SU-DHL-6 (cell line): ENCODE measurements around the gene LRRC28.
"Not testable (repeated sequence)": the region's sequence is repeated elsewhere in the genome, so short reads cannot be mapped to it uniquely, and the experiment has no call there.

ENCODE experiments used
- H2AFZ ChIP-seq: fragments of 200-600 bp; sonication (generic); 2 replicates; pipeline ENCODE4 v1.6.1; 2014; ENCODE audit warnings: low read depth, mild to moderate bottlenecking, moderate library complexity, mixed read lengths, antibody characterized with exemption, low read length; ENCODE audit not compliant: severe bottlenecking
- H3F3A ChIP-seq: fragments of 200-600 bp; shearing (Covaris generic); 2 replicates; pipeline ENCODE4 v1.6.0; 2016; ENCODE audit warnings: antibody characterized with exemption, mild to moderate bottlenecking; ENCODE audit not compliant: insufficient read depth
- H3K27ac ChIP-seq: fragments of 200-600 bp; sonication (generic); 2 replicates; pipeline ENCODE4 v1.5.1; 2016; ENCODE audit warnings: low read depth, mild to moderate bottlenecking, low read length, moderate library complexity, mixed read lengths
- H3K27me3 ChIP-seq: fragments of 200-600 bp; sonication (generic), shearing (Covaris generic); 2 replicates; pipeline ENCODE4 v1.6.0; 2014; ENCODE audit warnings: mild to moderate bottlenecking, low read length
- H3K36me3 ChIP-seq: fragments of 200-600 bp; sonication (generic); 2 replicates; pipeline ENCODE4 v1.6.1; 2014; ENCODE audit warnings: mild to moderate bottlenecking, low read length, mixed read lengths
- H3K4me2 ChIP-seq: fragments of 300-600, 200-600 bp; shearing (Covaris generic), sonication (generic); 2 replicates; pipeline ENCODE4 v1.6.0; 2014; ENCODE audit warnings: low read length, low read depth, mild to moderate bottlenecking; ENCODE audit not compliant: poor library complexity, severe bottlenecking
- H3K4me3 ChIP-seq: fragments of 200-600 bp; sonication (generic); 2 replicates; pipeline ENCODE4 v1.5.1; 2014; ENCODE audit warnings: antibody characterized with exemption, low read length, mild to moderate bottlenecking, mixed read lengths; ENCODE audit not compliant: insufficient read depth, poor library complexity, severe bottlenecking
- H3K79me2 ChIP-seq: fragments of 200-600 bp; sonication (generic); 2 replicates; pipeline ENCODE4 v1.6.1; 2014; ENCODE audit warnings: mild to moderate bottlenecking, low read length, moderate library complexity; ENCODE audit not compliant: insufficient read depth
- H3K9ac ChIP-seq: fragments of 200-600 bp; sonication (generic); 2 replicates; pipeline ENCODE4 v1.7.0; 2014; ENCODE audit warnings: mild to moderate bottlenecking, low read length
- H3K9me2 ChIP-seq: fragments of 200-600 bp; sonication (generic); replicated peaks from 2 replicates; pipeline ENCODE4 v1.6.1; 2014; ENCODE audit warnings: low read length; ENCODE audit not compliant: insufficient read depth
- H3K9me3 ChIP-seq: fragments of 200-600 bp; sonication (generic); 2 replicates; pipeline ENCODE4 v1.6.1; 2014; ENCODE audit warnings: low read length, mixed read lengths; ENCODE audit not compliant: insufficient read depth
- H4K20me1 ChIP-seq: fragments of 200-600 bp; sonication (generic); 2 replicates; pipeline ENCODE4 v1.6.1; 2014; ENCODE audit warnings: low read depth, mild to moderate bottlenecking, antibody characterized with exemption, low read length, moderate library complexity, mixed read lengths
- EZH2phosphoT487 ChIP-seq: fragments of 200-600 bp; sonication (generic), shearing (Covaris generic); conservative IDR thresholded peaks from 2 replicates; pipeline ENCODE4 v1.6.1; 2018; ENCODE audit warnings: mild to moderate bottlenecking, antibody characterized with exemption, low read length, moderate library complexity, mixed read lengths
- TF ChIP-seq, protein P1 (sequence below): fragments of 200-600 bp; sonication (generic); IDR thresholded peaks from one replicate; pipeline ENCODE4 v1.5.1; 2017; ENCODE audit warnings: antibody characterized with exemption, mild to moderate bottlenecking, low read length, moderate library complexity; ENCODE audit not compliant: insufficient read depth, poor library complexity, severe bottlenecking

Gene LRRC28

DNA sequence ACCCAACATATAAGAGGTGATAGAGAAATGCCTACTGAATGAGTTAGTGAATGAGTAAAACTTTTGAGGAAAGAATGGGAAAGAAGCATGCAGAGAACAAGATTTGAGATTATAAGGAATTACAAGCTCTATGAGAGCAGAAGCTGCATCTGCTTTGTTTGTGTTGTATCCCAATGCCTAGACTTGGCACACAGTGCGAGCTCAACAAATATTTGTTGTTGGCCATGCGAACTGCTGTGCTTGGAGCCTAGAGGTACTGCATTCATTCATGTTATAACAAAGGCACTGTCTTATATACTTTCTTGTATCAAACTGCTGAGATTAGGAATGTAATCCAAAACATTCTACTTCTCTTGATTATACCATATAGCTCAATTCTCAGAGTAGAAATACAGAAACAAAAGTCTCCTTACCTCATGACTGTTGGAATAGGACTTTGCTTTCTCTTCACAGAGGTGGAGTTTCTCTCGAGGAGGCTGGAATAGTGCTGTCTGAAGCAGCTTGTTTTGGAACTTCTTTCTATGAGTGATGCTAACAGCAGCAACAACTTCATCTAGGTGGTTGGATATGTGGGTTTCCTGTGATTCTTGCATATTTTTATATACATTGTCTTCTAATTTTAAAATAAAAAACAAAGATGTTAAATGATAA is 23.0 kb upstream of the LRRC28 start:
- no peak for TF ChIP-seq EZH2phosphoT487
- TF ChIP-seq, protein P1, sequence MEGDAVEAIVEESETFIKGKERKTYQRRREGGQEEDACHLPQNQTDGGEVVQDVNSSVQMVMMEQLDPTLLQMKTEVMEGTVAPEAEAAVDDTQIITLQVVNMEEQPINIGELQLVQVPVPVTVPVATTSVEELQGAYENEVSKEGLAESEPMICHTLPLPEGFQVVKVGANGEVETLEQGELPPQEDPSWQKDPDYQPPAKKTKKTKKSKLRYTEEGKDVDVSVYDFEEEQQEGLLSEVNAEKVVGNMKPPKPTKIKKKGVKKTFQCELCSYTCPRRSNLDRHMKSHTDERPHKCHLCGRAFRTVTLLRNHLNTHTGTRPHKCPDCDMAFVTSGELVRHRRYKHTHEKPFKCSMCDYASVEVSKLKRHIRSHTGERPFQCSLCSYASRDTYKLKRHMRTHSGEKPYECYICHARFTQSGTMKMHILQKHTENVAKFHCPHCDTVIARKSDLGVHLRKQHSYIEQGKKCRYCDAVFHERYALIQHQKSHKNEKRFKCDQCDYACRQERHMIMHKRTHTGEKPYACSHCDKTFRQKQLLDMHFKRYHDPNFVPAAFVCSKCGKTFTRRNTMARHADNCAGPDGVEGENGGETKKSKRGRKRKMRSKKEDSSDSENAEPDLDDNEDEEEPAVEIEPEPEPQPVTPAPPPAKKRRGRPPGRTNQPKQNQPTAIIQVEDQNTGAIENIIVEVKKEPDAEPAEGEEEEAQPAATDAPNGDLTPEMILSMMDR, result no peak
- no peaks in the 10 kb centered on the region for H3K9me2 ChIP-seq

DNA sequence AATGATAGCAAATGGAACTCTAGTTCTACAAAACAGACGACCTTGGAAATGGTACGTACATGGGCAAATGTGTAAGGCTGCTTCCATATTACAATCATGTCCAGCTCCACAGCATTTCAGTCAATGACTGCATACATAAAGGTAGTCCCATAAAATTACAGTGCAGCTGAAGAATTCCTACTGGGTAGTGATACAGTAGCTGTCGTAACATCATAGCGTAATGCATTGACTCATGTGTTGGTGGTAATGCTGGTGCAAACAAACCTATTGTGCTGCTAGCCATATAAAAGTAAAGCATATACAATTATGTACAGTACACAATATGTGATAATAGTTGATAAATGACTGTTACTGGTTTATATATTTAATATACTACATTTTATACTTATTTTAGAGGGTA is 20.4 kb upstream of the LRRC28 start:
- TF ChIP-seq, protein P1, result no peak
- no peak for TF ChIP-seq EZH2phosphoT487
- Histone ChIP-seq H4K20me1 (no peaks in the 10 kb centered on the region), H2AFZ (no peak overlapping the region), H3K4me2 (no peak overlapping the region), H3K27ac (no peak overlapping the region), H3K27me3 (no peaks in the 10 kb centered on the region), H3K79me2 (no peaks in the 10 kb centered on the region), H3F3A (no peaks in the 10 kb centered on the region), H3K9ac (no peak overlapping the region), H3K4me3 (no peak overlapping the region), H3K9me3 (no peaks in the 10 kb centered on the region), H3K36me3 (no peaks in the 10 kb centered on the region), H3K9me2 (no peaks in the 10 kb centered on the region)

More for the DNA sequence above, 23.0 kb upstream of the LRRC28 start:
- Histone ChIP-seq H3K9ac (no peak overlapping the region), H3K9me3 (no peaks in the 10 kb centered on the region), H3K36me3 (no peaks in the 10 kb centered on the region), H3K27ac (no peak overlapping the region), H3K4me2 (no peak overlapping the region), H4K20me1 (no peaks in the 10 kb centered on the region), H2AFZ (no peak overlapping the region), H3F3A (no peaks in the 10 kb centered on the region), H3K4me3 (no peak overlapping the region), H3K79me2 (no peaks in the 10 kb centered on the region), H3K27me3 (no peaks in the 10 kb centered on the region)

DNA sequence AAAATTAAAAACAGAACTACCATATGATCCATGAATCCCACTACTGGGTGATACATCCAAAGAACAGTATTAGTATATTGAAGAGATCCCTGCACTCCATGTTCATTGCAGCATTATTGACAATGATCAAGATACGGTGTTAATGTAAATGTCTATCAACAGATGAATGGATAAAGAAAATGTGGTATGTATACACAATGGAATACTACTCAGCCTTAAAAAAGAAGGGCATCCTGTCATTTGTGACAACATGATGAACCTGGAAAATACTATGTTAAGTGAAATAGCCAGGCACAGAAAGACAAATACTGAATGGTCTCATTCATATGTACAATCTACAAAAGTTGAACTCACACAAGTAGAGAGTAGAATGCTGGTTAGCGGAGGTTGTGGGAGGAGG is 18.5 kb upstream of the LRRC28 start:
- H4K20me1 ChIP-seq, result no peaks in the 10 kb centered on the region
- no peaks in the 10 kb centered on the region for H3K9me2 ChIP-seq
- no peak for TF ChIP-seq EZH2phosphoT487
- TF ChIP-seq, protein P1, result no peak
- H3K9me3 ChIP-seq, result no peaks in the 10 kb centered on the region
- H3K79me2 ChIP-seq, result no peaks in the 10 kb centered on the region
- H3F3A ChIP-seq, result no peaks in the 10 kb centered on the region
- H3K9ac ChIP-seq, result no peak overlapping the region
- no peak overlapping the region for H3K4me2 ChIP-seq
- no peak overlapping the region for H3K27ac ChIP-seq
- H3K4me3 ChIP-seq, result no peak overlapping the region
- no peak overlapping the region for H2AFZ ChIP-seq
- no peaks in the 10 kb centered on the region for H3K36me3 ChIP-seq
- H3K27me3 ChIP-seq, result no peaks in the 10 kb centered on the region

DNA sequence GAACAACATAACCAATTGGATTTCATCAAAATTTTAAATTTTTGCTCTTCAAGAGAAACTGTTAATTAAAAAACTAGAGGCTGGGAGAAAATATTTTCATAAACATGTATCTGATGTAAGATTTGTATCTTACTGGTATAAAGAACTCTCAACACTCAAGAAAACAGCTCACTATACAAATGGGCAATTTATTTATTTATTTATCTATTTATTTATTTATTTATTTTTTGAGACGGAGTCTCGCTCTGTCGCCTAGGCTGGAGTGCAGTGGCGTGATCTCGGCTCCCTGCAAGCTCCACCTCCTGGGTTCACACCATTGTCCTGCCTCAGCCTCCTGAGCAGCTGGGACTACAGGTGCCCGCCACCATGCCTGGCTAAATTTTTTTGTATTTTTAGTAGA is 17.1 kb upstream of the LRRC28 start:
- not testable (repeated sequence) for H3K36me3 ChIP-seq, H3K9me2 ChIP-seq

More for the DNA sequence above, 17.1 kb upstream of the LRRC28 start:
- H3F3A ChIP-seq, H2AFZ ChIP-seq, H3K9me3 ChIP-seq, H3K9ac ChIP-seq, H3K79me2 ChIP-seq, H4K20me1 ChIP-seq, H3K4me3 ChIP-seq, H3K4me2 ChIP-seq, H3K27ac ChIP-seq, H3K27me3 ChIP-seq: not testable (repeated sequence)
